GM12891 (cell line): ENCODE results near the gene TMEM145.

Source experiments
- POLR2A ChIP-seq: IDR thresholded peaks from 2 replicates; pipeline ENCODE4 v1.6.1; 2011; ENCODE audit warnings: low read depth, low read length, control low read depth
- POLR2AphosphoS5 ChIP-seq: IDR thresholded peaks from 2 replicates; pipeline ENCODE4 v1.6.1; 2011; ENCODE audit warnings: low read depth, low read length, control low read depth
- POU2F2 ChIP-seq: IDR thresholded peaks from 2 replicates; pipeline ENCODE4 v1.6.1; 2011; ENCODE audit warnings: low read depth, mild to moderate bottlenecking, control low read depth, low read length, moderate library complexity
- SPI1 ChIP-seq: IDR thresholded peaks from 2 replicates; pipeline ENCODE4 v1.6.1; 2011; ENCODE audit warnings: low read depth, low read length, control low read depth
- TAF1 ChIP-seq: IDR thresholded peaks from 2 replicates; pipeline ENCODE4 v1.6.1; 2011; ENCODE audit warnings: low read depth, low read length, control low read depth

DNA sequence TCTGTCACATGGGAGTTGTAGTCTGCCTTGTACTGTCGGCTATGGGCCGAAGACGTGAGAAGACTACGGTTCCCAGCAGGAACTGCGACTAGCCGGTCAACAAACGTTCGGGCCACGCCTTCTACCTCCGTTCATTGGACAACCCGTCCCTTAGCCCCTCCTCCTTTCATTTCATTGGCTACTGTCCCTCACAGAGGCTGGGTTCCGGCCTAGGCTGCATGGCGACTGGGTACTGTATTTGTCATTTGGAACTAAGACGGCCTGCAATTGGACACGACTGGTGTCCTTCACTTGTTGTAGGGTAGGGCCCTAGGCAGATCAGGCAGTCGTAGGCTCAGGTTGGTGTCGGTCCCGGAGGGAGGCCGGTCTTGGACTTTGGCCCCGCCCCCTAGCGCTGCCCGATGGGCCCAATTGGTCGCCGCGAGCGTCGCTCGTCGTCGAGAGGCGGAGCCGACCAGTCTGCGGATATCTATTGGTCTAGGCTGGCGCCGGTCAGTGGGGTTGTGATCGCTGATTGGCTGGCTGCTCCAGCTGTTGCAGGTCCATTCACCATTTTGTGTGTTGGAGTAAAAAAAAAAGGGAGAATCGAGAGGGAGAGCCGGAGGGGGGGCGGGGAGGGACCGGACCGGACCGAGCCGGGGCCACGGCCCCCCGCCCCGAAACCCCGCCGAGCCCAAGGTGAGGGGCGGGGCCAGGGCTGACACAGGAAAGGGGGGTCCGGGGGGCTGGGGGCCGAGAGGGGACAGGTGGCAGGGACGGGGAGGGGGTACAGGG, 44.2 kb upstream of the TMEM145 start, which contains the start of gene CIC:
- TF ChIP-seq POLR2AphosphoS5 = no peak
- TF ChIP-seq POLR2A = no peak
- no peak for TF ChIP-seq TAF1
- 0 out of 2 replicates have a peak, but pooled peaks have one; percentile 44 for TF ChIP-seq POU2F2
- no peak for TF ChIP-seq SPI1
